HFFc6 (cell line): ENCODE results near the gene ACYP1. TPM values are rescaled to one million over a fixed set of nuclear protein-coding genes. Genes with fewer than 3 reads are reported as not detected.

Experiments
- DNase-seq: peaks from one replicate; pipeline ENCODE4 v3.0.0-alpha.2; 2018
- H3K27ac Mint-ChIP-seq: 2 replicates; pipeline ENCODE4 v1.8.0; 2020; ENCODE audit warnings: mild to moderate bottlenecking, mixed read lengths
- H3K27me3 Mint-ChIP-seq: 2 replicates; pipeline ENCODE4 v1.8.0; 2021; ENCODE audit warnings: mild to moderate bottlenecking, moderate library complexity, mixed read lengths; ENCODE audit not compliant: insufficient read depth
- H3K36me3 Mint-ChIP-seq: 2 replicates; pipeline ENCODE4 v1.8.0; 2021; ENCODE audit warnings: low read depth, mixed read lengths
- H3K4me1 Mint-ChIP-seq: 2 replicates; pipeline ENCODE4 v1.8.0; 2020; ENCODE audit warnings: low read depth, mixed read lengths
- H3K4me3 Mint-ChIP-seq: 2 replicates; pipeline ENCODE4 v1.8.0; 2020; ENCODE audit warnings: mild to moderate bottlenecking, moderate library complexity, mixed read lengths
- H3K9me3 Mint-ChIP-seq: 2 replicates; pipeline ENCODE4 v1.8.0; 2020; ENCODE audit warnings: mild to moderate bottlenecking, mixed read lengths
- total RNA-seq, 6 experiments: library from RNA; stranded (reverse); fragmentation: NEBNext Ultra II Directional; extraction: Animal tissue kit (Norgen Biotek cat#: 25700); gene quantifications; 2 replicates in 1 of 6; 3 replicates in 5 of 6; pipeline ENCODE4 v1.2.3, GENCODE V29; 2021
- TF ChIP-seq, protein P1 (sequence below): fragments of 200-600 bp; sonication (generic); IDR thresholded peaks from 2 replicates; pipeline ENCODE4 v1.5.0; 2021; ENCODE audit warnings: antibody characterized with exemption, mild to moderate bottlenecking

ACYP1 gene
- total RNA-seq, 6 experiments from 2014 or later = 5.9 to 14.9 (median 11.7) TPM

DNA sequence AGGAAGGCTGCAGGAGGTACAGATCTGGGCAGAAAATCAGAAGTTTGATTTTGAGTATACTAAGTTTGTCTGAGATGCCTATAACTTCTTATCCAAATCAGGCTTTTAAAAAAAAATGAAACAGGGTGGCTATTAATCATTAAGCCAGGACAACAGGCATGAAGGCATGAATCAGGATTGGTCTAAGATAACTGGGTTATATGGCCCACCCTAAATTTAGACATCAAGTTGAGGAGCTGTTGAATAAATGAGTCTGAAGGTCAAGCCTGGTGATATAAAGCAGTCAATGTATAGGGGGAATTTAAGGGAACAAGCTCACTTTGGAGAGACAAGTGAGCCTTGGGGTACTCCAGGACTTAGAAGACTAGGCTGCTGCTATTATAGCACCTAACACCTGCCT, 34.4 kb upstream of the ACYP1 start:
- no peak overlapping the region for H3K27ac Mint-ChIP-seq
- no peaks in the 10 kb centered on the region for H3K9me3 Mint-ChIP-seq
- peaks cover 27% of the 10 kb centered on the region for H3K36me3 Mint-ChIP-seq
- DNase-seq = no peak
- H3K4me3 Mint-ChIP-seq = no peak overlapping the region
- H3K4me1 Mint-ChIP-seq = no peaks in the 10 kb centered on the region
- no peaks in the 10 kb centered on the region for H3K27me3 Mint-ChIP-seq
- TF ChIP-seq, protein P1, sequence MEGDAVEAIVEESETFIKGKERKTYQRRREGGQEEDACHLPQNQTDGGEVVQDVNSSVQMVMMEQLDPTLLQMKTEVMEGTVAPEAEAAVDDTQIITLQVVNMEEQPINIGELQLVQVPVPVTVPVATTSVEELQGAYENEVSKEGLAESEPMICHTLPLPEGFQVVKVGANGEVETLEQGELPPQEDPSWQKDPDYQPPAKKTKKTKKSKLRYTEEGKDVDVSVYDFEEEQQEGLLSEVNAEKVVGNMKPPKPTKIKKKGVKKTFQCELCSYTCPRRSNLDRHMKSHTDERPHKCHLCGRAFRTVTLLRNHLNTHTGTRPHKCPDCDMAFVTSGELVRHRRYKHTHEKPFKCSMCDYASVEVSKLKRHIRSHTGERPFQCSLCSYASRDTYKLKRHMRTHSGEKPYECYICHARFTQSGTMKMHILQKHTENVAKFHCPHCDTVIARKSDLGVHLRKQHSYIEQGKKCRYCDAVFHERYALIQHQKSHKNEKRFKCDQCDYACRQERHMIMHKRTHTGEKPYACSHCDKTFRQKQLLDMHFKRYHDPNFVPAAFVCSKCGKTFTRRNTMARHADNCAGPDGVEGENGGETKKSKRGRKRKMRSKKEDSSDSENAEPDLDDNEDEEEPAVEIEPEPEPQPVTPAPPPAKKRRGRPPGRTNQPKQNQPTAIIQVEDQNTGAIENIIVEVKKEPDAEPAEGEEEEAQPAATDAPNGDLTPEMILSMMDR = no peak

DNA sequence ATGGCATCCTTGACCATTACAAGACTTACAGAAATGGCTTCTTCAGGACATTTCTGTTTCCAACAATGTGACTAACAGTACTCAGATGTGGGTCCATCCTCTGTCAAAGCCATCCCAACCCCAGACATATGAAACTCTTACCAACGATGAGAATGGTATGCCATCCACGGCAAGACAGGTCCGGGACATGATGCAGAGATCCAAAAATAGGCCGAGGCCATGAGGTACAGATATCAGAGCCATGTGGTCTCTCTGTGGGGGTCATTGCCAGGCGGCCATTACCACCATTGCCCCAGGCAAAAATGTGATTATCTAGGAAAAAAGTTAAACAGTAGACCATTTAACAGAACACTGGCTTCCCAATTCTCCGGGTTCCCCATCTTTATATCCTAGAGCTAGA, 33.1 kb upstream of the ACYP1 start:
- no peaks in the 10 kb centered on the region for H3K27me3 Mint-ChIP-seq
- H3K9me3 Mint-ChIP-seq = no peaks in the 10 kb centered on the region
- H3K36me3 Mint-ChIP-seq = peaks cover 24% of the 10 kb centered on the region
- DNase-seq = no peak
- TF ChIP-seq, protein P1 = no peak
- no peak overlapping the region for H3K27ac Mint-ChIP-seq
- H3K4me3 Mint-ChIP-seq = no peak overlapping the region
- H3K4me1 Mint-ChIP-seq = no peaks in the 10 kb centered on the region

DNA sequence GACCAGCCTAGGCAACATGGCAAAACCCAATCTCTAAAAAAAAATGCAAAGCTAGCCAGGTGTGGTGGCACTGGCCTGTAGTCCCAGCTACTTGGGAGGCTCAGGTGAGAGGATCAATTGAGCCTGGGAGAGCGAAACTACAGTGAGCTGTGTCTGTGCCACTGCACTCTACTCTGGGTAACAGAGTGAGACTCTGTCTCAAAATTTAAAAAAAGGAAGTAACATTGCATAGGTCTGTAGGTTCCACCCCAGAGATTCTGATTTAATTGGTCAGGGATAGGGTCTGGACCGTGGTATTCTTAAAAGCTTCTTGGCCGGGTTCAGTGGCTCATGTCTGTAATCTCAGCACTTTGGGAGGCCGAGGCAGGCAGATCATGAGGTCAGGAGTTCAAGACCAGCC, 31.9 kb upstream of the ACYP1 start:
- Mint-ChIP-seq H3K4me3 (no peak overlapping the region), H3K4me1 (peaks cover 7% of the 10 kb centered on the region)

DNA sequence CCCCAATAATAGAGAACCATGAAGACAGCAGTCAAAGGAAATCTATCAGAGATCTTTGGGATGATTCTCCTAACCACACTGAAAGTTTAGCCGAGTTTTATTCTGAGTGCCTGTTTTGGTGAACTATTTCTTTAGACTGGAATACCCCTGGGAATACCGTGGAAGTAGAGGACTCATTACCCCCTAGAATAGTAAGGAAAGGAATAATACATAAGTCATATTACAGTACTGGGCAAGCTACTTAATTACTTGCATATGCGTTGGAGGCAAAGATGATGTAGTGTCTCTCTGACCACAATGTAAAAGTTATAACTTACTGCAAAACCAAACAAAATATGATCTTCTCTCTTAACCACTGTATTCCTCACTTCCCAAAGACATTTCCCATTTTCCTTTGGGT, 31.1 kb upstream of the ACYP1 start:
- TF ChIP-seq, protein P1 = no peak
- no peak for DNase-seq
- Mint-ChIP-seq H3K27ac (no peak overlapping the region), H3K9me3 (no peaks in the 10 kb centered on the region), H3K36me3 (peaks cover 24% of the 10 kb centered on the region), H3K4me3 (no peak overlapping the region), H3K27me3 (no peaks in the 10 kb centered on the region), H3K4me1 (peaks cover 14% of the 10 kb centered on the region)

More for the DNA sequence above, 31.9 kb upstream of the ACYP1 start:
- Mint-ChIP-seq H3K27me3 (no peaks in the 10 kb centered on the region), H3K27ac (no peak overlapping the region), H3K36me3 (peaks cover 24% of the 10 kb centered on the region), H3K9me3 (no peaks in the 10 kb centered on the region)
- TF ChIP-seq, protein P1 = no peak
- DNase-seq = no peak

DNA sequence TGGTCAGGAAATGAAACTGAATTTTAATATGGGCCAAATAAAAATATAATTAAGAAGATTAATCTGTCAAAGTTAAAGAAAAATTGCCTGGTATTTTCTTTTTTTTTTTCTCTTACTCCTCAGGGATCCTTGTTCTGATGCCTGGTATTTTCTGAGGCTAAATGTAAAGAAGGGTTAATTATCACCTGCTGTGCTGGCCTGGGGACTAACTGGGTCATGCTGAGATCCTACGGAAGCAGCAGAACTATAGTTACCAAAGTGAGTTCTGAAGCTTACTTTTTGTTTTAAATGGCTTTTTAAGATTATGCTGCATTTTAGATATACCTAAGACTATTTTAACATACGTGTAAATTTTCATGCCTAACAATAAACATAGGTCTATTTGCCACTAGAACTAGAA, 28.9 kb upstream of the ACYP1 start:
- no peaks in the 10 kb centered on the region for H3K9me3 Mint-ChIP-seq
- peaks cover 18% of the 10 kb centered on the region for H3K4me1 Mint-ChIP-seq
- peaks cover 11% of the 10 kb centered on the region for H3K36me3 Mint-ChIP-seq
- H3K27ac Mint-ChIP-seq = no peak overlapping the region
- H3K4me3 Mint-ChIP-seq = no peak overlapping the region
- no peak for DNase-seq
- TF ChIP-seq, protein P1 = no peak
- H3K27me3 Mint-ChIP-seq = no peaks in the 10 kb centered on the region

DNA sequence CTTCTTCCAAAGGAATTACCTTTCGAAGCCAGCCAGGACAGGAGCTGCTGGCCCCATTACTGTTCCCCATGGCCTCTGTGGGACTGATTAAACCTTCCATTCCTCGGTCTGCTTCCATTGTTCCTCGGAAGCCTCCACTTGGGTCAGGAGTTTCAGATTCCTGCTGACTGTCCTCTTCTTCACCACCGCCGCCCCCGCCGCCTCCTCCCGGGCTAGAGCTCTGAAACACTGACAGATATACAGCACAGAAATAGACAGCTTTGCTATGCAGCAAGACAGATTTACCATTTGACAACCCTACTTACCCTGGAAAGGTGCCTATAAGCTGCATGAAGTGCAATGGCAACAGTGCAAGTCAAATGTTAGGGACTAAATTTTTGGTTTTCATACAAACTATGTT, 27.4 kb upstream of the ACYP1 start:
- H3K27me3 Mint-ChIP-seq = no peaks in the 10 kb centered on the region
- H3K4me1 Mint-ChIP-seq = peaks cover 18% of the 10 kb centered on the region
- DNase-seq = no peak
- peaks cover 8% of the 10 kb centered on the region; the same call in 1 of the 2 replicates for H3K36me3 Mint-ChIP-seq
- TF ChIP-seq, protein P1 = no peak
- no peaks in the 10 kb centered on the region for H3K9me3 Mint-ChIP-seq
- H3K4me3 Mint-ChIP-seq = no peak overlapping the region
- no peak overlapping the region for H3K27ac Mint-ChIP-seq
